Loucy (cell line): ENCODE data around the gene CLNK.

ENCODE experiments used
- EZH2phosphoT487 ChIP-seq: fragments of 200-600 bp; IDR thresholded peaks from 2 replicates; pipeline ENCODE4 v1.6.1; 2018; ENCODE audit warnings: antibody characterized with exemption, mild to moderate bottlenecking, moderate library complexity, borderline replicate concordance
- TF ChIP-seq, protein P1 (sequence below): fragments of 200-600 bp; sonication (generic); conservative IDR thresholded peaks from 2 replicates; pipeline ENCODE4 v1.5.1; 2014; ENCODE audit warnings: mild to moderate bottlenecking, antibody characterized with exemption, low read length

DNA sequence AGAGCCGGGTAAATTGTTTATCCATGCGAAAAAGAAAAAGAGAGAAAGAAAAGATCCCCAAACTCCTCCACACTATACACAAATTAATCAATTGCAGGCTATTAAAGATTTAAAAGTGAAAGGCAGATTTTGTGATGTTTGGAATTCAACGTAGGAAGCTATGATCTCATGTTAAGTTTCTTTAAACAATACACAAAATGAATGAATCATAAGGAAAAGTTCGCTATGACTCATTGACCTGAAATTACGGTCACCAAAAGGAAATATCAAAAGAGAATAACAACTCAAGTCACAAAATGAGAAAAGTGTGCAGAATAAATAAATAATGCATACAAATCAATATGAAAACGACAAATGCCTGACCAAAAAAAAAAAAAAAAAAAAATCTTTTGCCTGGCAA, 28.6 kb downstream of the CLNK start:
- TF ChIP-seq, protein P1, sequence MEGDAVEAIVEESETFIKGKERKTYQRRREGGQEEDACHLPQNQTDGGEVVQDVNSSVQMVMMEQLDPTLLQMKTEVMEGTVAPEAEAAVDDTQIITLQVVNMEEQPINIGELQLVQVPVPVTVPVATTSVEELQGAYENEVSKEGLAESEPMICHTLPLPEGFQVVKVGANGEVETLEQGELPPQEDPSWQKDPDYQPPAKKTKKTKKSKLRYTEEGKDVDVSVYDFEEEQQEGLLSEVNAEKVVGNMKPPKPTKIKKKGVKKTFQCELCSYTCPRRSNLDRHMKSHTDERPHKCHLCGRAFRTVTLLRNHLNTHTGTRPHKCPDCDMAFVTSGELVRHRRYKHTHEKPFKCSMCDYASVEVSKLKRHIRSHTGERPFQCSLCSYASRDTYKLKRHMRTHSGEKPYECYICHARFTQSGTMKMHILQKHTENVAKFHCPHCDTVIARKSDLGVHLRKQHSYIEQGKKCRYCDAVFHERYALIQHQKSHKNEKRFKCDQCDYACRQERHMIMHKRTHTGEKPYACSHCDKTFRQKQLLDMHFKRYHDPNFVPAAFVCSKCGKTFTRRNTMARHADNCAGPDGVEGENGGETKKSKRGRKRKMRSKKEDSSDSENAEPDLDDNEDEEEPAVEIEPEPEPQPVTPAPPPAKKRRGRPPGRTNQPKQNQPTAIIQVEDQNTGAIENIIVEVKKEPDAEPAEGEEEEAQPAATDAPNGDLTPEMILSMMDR = no peak
- no peak for TF ChIP-seq EZH2phosphoT487
